PC-9 (cell line): ENCODE results near the gene FAM163B. TPM values are rescaled to one million over a fixed set of nuclear protein-coding genes. Genes with fewer than 3 reads are reported as not detected.

Source experiments
- BruUV-seq: library from RNA; stranded (reverse); fragments of 400-500 nt; replicated peaks from 2 replicates; lab custom pipeline; 2021; lab: Mats Ljungman, UMichigan
- CTCF ChIA-PET: fragments of 300-600 bp; sonication (Branson Sonifier 250); formaldehyde crosslinking; loops from one replicate; lab custom pipeline; 2022; ENCODE audit warnings: antibody characterized with exemption; lab: Charles Lee
- POLR2A ChIA-PET: fragments of 300-600 bp; sonication (Branson Sonifier 250); formaldehyde crosslinking; loops from one replicate; lab custom pipeline; 2022; ENCODE audit warnings: antibody characterized with exemption; ENCODE audit not compliant: unreplicated experiment; lab: Charles Lee
- DNase-seq, 2 experiments: peaks; one replicate each; pipeline versions ENCODE4 v3.0.0 to v3.0.0-alpha.2; 2015 to 2022; ENCODE audit warnings: mixed read lengths in 1 of 2
- H2AFZ ChIP-seq: fragments of 200-600 bp; sonication (generic); 2 replicates; pipeline ENCODE4 v1.8.1; 2017; ENCODE audit warnings: antibody characterized with exemption
- H3F3A ChIP-seq: fragments of 200-600 bp; sonication (generic); 2 replicates; pipeline ENCODE4 v1.8.1; 2017; ENCODE audit warnings: antibody characterized with exemption, mild to moderate bottlenecking, low read depth; ENCODE audit not compliant: insufficient read depth
- H3K27ac ChIP-seq: fragments of 200-600 bp; sonication (generic); 2 replicates; pipeline ENCODE4 v1.6.1; 2016; ENCODE audit warnings: mixed run types
- H3K27me3 ChIP-seq: fragments of 200-600 bp; sonication (generic); 2 replicates; pipeline ENCODE4 v1.6.1; 2016; ENCODE audit warnings: low read depth, mixed run types; ENCODE audit not compliant: insufficient read depth
- H3K36me3 ChIP-seq: fragments of 200-600 bp; sonication (generic); 2 replicates; pipeline ENCODE4 v1.6.1; 2016; ENCODE audit warnings: low read depth, mixed run types
- H3K4me1 ChIP-seq: fragments of 200-600 bp; sonication (generic); replicated peaks from 2 replicates; pipeline ENCODE4 v1.6.1; 2016; ENCODE audit warnings: mixed run types; ENCODE audit not compliant: insufficient read depth
- H3K4me2 ChIP-seq: fragments of 200-600 bp; sonication (generic); 2 replicates; pipeline ENCODE4 v1.6.1; 2017; ENCODE audit warnings: mixed run types
- H3K4me3 ChIP-seq: fragments of 200-600 bp; sonication (generic); 2 replicates; pipeline ENCODE4 v1.6.1; 2016; ENCODE audit warnings: mixed run types
- H3K79me2 ChIP-seq: fragments of 200-600 bp; sonication (generic); 2 replicates; pipeline ENCODE4 v1.6.1; 2017; ENCODE audit warnings: low read depth, mixed run types
- H3K9me2 ChIP-seq: fragments of 200-600 bp; sonication (generic); 2 replicates; pipeline ENCODE4 v1.8.1; 2017; ENCODE audit warnings: mild to moderate bottlenecking; ENCODE audit not compliant: insufficient read depth
- H3K9me3 ChIP-seq: fragments of 200-600 bp; sonication (generic); 2 replicates; pipeline ENCODE4 v1.8.1; 2016; ENCODE audit warnings: low read depth; ENCODE audit not compliant: insufficient read depth
- H4K20me1 ChIP-seq: fragments of 200-600 bp; sonication (generic); 2 replicates; pipeline ENCODE4 v1.8.1; 2017; ENCODE audit not compliant: insufficient read depth
- CTCF ChIP-seq: fragments of 200-600 bp; sonication (generic); conservative IDR thresholded peaks from 2 replicates; pipeline ENCODE4 v1.6.1; 2017; ENCODE audit warnings: mixed run types, antibody characterized with exemption, mild to moderate bottlenecking, moderate library complexity
- EZH2 ChIP-seq: fragments of 200-600 bp; sonication (generic); IDR thresholded peaks from 2 replicates; pipeline ENCODE4 v1.8.0; 2017; ENCODE audit warnings: antibody characterized with exemption, low read depth
- intact Hi-C: fragments of 100-400 bp; cut with micrococcal nuclease; formaldehyde crosslinking; loops from one replicate; pipeline ENCODE4 v1.10.0; 2022; ENCODE audit not compliant: unreplicated experiment
- total RNA-seq: library from RNA; stranded (reverse); gene quantifications from 2 replicates; pipeline ENCODE4 v1.2.3, GENCODE V29; 2021

FAM163B gene
- total RNA-seq, 1 experiment from 2014 or later = not detected

GRCh38 chr9:133599470-133600173 is 9.6 kb downstream of the FAM163B start:
- Histone ChIP-seq H3K36me3 (no peaks in the 10 kb centered on the region), H3F3A (peaks cover 6% of the 10 kb centered on the region; the same call in 1 of the 2 replicates), H4K20me1 (no peaks in the 10 kb centered on the region), H3K9me3 (peaks cover 6% of the 10 kb centered on the region; the same call in 1 of the 2 replicates), H3K4me1 (no peaks in the 10 kb centered on the region), H3K79me2 (no peaks in the 10 kb centered on the region), H3K4me3 (no peak overlapping the region), H3K9me2 (no peaks in the 10 kb centered on the region), H2AFZ (no peak overlapping the region), H3K27ac (no peak overlapping the region), H3K4me2 (no peak overlapping the region), H3K27me3 (peaks cover 93% of the 10 kb centered on the region)
- no peak for DNase-seq
- intact Hi-C loops = no loop called here
- ChIA-PET POLR2A (no interaction called here), CTCF (no interaction called here)
- TF ChIP-seq EZH2 (no peak), CTCF (no peak)
- BruUV-seq = no TSS peak

- Histone ChIP-seq H3K9me3 (peaks cover 6% of the 10 kb centered on the region; the same call in 1 of the 2 replicates), H3K36me3 (no peaks in the 10 kb centered on the region), H3K9me2 (no peaks in the 10 kb centered on the region), H3F3A (peaks cover 6% of the 10 kb centered on the region; the same call in 1 of the 2 replicates), H4K20me1 (no peaks in the 10 kb centered on the region), H3K4me1 (no peaks in the 10 kb centered on the region), H2AFZ (no peak overlapping the region), H3K79me2 (no peaks in the 10 kb centered on the region), H3K27ac (no peak overlapping the region), H3K4me2 (no peak overlapping the region), H3K27me3 (peaks cover 93% of the 10 kb centered on the region), H3K4me3 (no peak overlapping the region)
- no peak for DNase-seq
- intact Hi-C loops = no loop called here
- ChIA-PET CTCF (no interaction called here), POLR2A (no interaction called here)
- no TSS peak for BruUV-seq
- TF ChIP-seq CTCF (no peak), EZH2 (no peak)
Observed at GRCh38 chr9:133598978-133599377, 10.2 kb downstream of the FAM163B start.

- intact Hi-C loops = no loop called here
- H2AFZ ChIP-seq = no peak overlapping the region
- H3K4me1 ChIP-seq = no peaks in the 10 kb centered on the region
- peaks cover 95% of the 10 kb centered on the region for H3K27me3 ChIP-seq
- H3K4me2 ChIP-seq = no peak overlapping the region
- TF ChIP-seq EZH2 (no peak), CTCF (no peak)
- peaks cover 6% of the 10 kb centered on the region; the same call in 1 of the 2 replicates for H3F3A ChIP-seq
- no TSS peak for BruUV-seq
- CTCF ChIA-PET = no interaction called here
- no peaks in the 10 kb centered on the region for H3K9me2 ChIP-seq
- H3K36me3 ChIP-seq = no peaks in the 10 kb centered on the region
- DNase-seq = no peak
- H3K4me3 ChIP-seq = no peak overlapping the region
- H3K9me3 ChIP-seq = peaks cover 6% of the 10 kb centered on the region; the same call in 1 of the 2 replicates
- POLR2A ChIA-PET = no interaction called here
- H3K27ac ChIP-seq = no peak overlapping the region
- no peaks in the 10 kb centered on the region for H4K20me1 ChIP-seq
- H3K79me2 ChIP-seq = no peaks in the 10 kb centered on the region
Observed at GRCh38 chr9:133597316-133597957, 11.8 kb downstream of the FAM163B start.
